Endothelial cell of umbilical vein (primary cell): ENCODE data around the gene MKNK1. TPM values are rescaled to one million over a fixed set of nuclear protein-coding genes. Genes with fewer than 3 reads are reported as not detected.

Experiments
- BruUV-seq: library from RNA; stranded (reverse); fragments of 400-500 nt; replicated peaks from 2 replicates; lab custom pipeline; 2021; lab: Mats Ljungman, UMichigan
- CTCF ChIA-PET: fragments of 300-600, 350-600 bp; sonication (Branson Sonifier 250); formaldehyde crosslinking; loops from one replicate; lab custom pipeline; 2021; ENCODE audit warnings: antibody characterized with exemption, inconsistent platforms; lab: Charles Lee
- POLR2A ChIA-PET: fragments of 300-600, 350-600 bp; sonication (Branson Sonifier 250); formaldehyde crosslinking; loops from one replicate; lab custom pipeline; 2021; ENCODE audit warnings: antibody characterized with exemption, inconsistent platforms; lab: Charles Lee
- DNase-seq: peaks from one replicate; pipeline ENCODE4 v3.0.0-alpha.2; 2011; ENCODE audit warnings: low read depth, low spot score
- FAIRE-seq: peaks from 2 replicates; lab custom pipeline; 2011; peaks lifted over from hg19 to GRCh38; lab: Jason Lieb, UNC
- H2AFZ ChIP-seq: 2 replicates; pipeline ENCODE4 v1.6.0; 2012; ENCODE audit warnings: low read depth, low read length, control low read depth, inconsistent platforms
- H3K27ac ChIP-seq: 2 replicates; pipeline ENCODE4 v1.5.1; 2011; ENCODE audit warnings: low read depth, mild to moderate bottlenecking, control low read depth, low read length, moderate library complexity; ENCODE audit not compliant: insufficient read depth
- H3K27me3 ChIP-seq, 2 experiments: 2 replicates each; pipeline versions ENCODE4 v1.6.0 to v1.6.1; 2011; ENCODE audit warnings: low read length in 2 of 2, mixed read lengths in 1 of 2; ENCODE audit not compliant: control insufficient read depth in 2 of 2, insufficient read depth in 2 of 2
- H3K36me3 ChIP-seq, 2 experiments: 2 replicates in 1 of 2; 3 replicates in 1 of 2; pipeline ENCODE4 v1.5.1; 2011; ENCODE audit warnings: low read length in 2 of 2, mild to moderate bottlenecking in 1 of 2, moderate library complexity in 1 of 2; ENCODE audit not compliant: control insufficient read depth in 2 of 2, insufficient read depth in 2 of 2; ENCODE audit errors: extremely low read depth in 1 of 2
- H3K4me1 ChIP-seq: 3 replicates; pipeline ENCODE4 v1.5.1; 2011; ENCODE audit warnings: mild to moderate bottlenecking, low read length; ENCODE audit not compliant: control insufficient read depth, insufficient read depth; ENCODE audit errors: extremely low read depth
- H3K4me2 ChIP-seq: 2 replicates; pipeline ENCODE4 v1.6.1; 2011; ENCODE audit warnings: low read length, control low read depth, mixed read lengths; ENCODE audit not compliant: insufficient read depth
- H3K4me3 ChIP-seq, 3 experiments: fragments of 200-600 bp in 1 of 3; sonication (generic), shearing (Covaris generic) in 1 of 3; replicated peaks in 1 of 3; 2 replicates each; pipeline ENCODE4 v1.5.1; 2011 to 2016; ENCODE audit warnings: control low read depth in 3 of 3, low read length in 3 of 3, mild to moderate bottlenecking in 2 of 3, inconsistent platforms in 1 of 3, low read depth in 1 of 3, moderate library complexity in 1 of 3; ENCODE audit not compliant: insufficient read depth in 1 of 3
- H3K79me2 ChIP-seq: 2 replicates; pipeline ENCODE4 v1.6.0; 2012; ENCODE audit warnings: low read length, inconsistent platforms; ENCODE audit not compliant: control insufficient read depth, insufficient read depth
- H3K9ac ChIP-seq: replicated peaks from 2 replicates; pipeline ENCODE3; 2011; ENCODE audit warnings: low read length, control low read depth; ENCODE audit not compliant: insufficient read depth; ENCODE audit errors: extremely low read depth
- H3K9me1 ChIP-seq: replicated peaks from 3 replicates; pipeline ENCODE4 v1.6.0; 2011; ENCODE audit warnings: mild to moderate bottlenecking, low read length; ENCODE audit not compliant: control insufficient read depth, insufficient read depth; ENCODE audit errors: extremely low read depth
- H3K9me3 ChIP-seq: replicated peaks from 2 replicates; pipeline ENCODE4 v1.5.1; 2012; ENCODE audit warnings: low read length, inconsistent platforms; ENCODE audit not compliant: control insufficient read depth, insufficient read depth
- H4K20me1 ChIP-seq: replicated peaks from 2 replicates; pipeline ENCODE3; 2011; ENCODE audit warnings: mild to moderate bottlenecking, low read length; ENCODE audit not compliant: control insufficient read depth, insufficient read depth; ENCODE audit errors: extremely low read depth
- EZH2 ChIP-seq: IDR thresholded peaks from 2 replicates; pipeline ENCODE4 v1.6.1; 2012; ENCODE audit warnings: borderline replicate concordance, low read depth, mild to moderate bottlenecking, moderate library complexity, low read length, inconsistent platforms; ENCODE audit not compliant: severe bottlenecking
- FOS ChIP-seq: IDR thresholded peaks from 2 replicates; pipeline ENCODE4 v1.6.1; 2011; ENCODE audit warnings: mild to moderate bottlenecking, low read length, moderate library complexity, borderline replicate concordance; ENCODE audit not compliant: insufficient read depth
- GATA2 ChIP-seq: IDR thresholded peaks from 2 replicates; pipeline ENCODE4 v1.7.0; 2011; ENCODE audit warnings: low read depth, mild to moderate bottlenecking, moderate library complexity, mixed read lengths, low read length; ENCODE audit not compliant: insufficient read length, insufficient read depth
- JUN ChIP-seq: IDR thresholded peaks from 2 replicates; pipeline ENCODE4 v1.6.1; 2011; ENCODE audit warnings: borderline replicate concordance, low read depth; ENCODE audit not compliant: insufficient read length, insufficient read depth
- MYC ChIP-seq: IDR thresholded peaks from one replicate; pipeline ENCODE4 v1.6.1; 2011; ENCODE audit warnings: mild to moderate bottlenecking, low read depth, low read length
- POLR2A ChIP-seq: IDR thresholded peaks from 2 replicates; pipeline ENCODE4 v1.6.1; 2012; ENCODE audit warnings: low read depth, mild to moderate bottlenecking, control low read depth, low read length
- POLR2AphosphoS5 ChIP-seq: IDR thresholded peaks from 2 replicates; pipeline ENCODE4 v1.6.1; 2012; ENCODE audit warnings: low read depth, mild to moderate bottlenecking, control low read depth, low read length, moderate library complexity; ENCODE audit not compliant: insufficient read depth
- dilution Hi-C: fragments of 300-500 bp; cut with MboI; formaldehyde crosslinking; loops from one replicate; pipeline ENCODE4 v1.15.0; 2019; ENCODE audit warnings: low sequenced_read_pairs; ENCODE audit not compliant: extremely low pct_ligation_motif_present
- intact Hi-C: fragments of 100-400 bp; cut with micrococcal nuclease; formaldehyde crosslinking; loops from one replicate; pipeline ENCODE4 v1.10.0; 2022
- polyA plus RNA-seq, 4 experiments: library from polyadenylated mRNA; depleted of rRNA in 3 of 4; stranded (reverse) in 3 of 4; unstranded in 1 of 4; fragments of >200 nt; gene quantifications; 2 replicates each; pipeline versions ENCODE4 v1.2.1 to v1.2.3, GENCODE V29; 2011 to 2012; ENCODE audit warnings: missing spikeins in 1 of 4
- total RNA-seq: library from RNA; stranded (reverse); gene quantifications from 2 replicates; pipeline ENCODE4 v1.2.3, GENCODE V29; 2021
- TF ChIP-seq, protein P1 (sequence below): IDR thresholded peaks from 2 replicates; pipeline ENCODE4 v1.6.1; 2011; ENCODE audit not compliant: insufficient read depth, insufficient read length
- TF ChIP-seq, protein P2 (sequence below), 2 donors: IDR thresholded peaks; 1 replicate in 1 of 2; 2 replicates in 1 of 2; pipeline ENCODE4 v1.5.1; 2011; ENCODE audit warnings: low read length in 2 of 2, mild to moderate bottlenecking in 2 of 2, moderate library complexity in 2 of 2, control low read depth in 1 of 2, inconsistent platforms in 1 of 2, low read depth in 1 of 2; ENCODE audit not compliant: insufficient read depth in 1 of 2; ENCODE audit errors: extremely low read depth in 1 of 2

MKNK1 gene
- total and polyA plus RNA-seq, 2 donors (not counting 3 experiments of a cell fraction or from before 2014, with no cell fraction given): 32.9 to 42.6 TPM

DNA sequence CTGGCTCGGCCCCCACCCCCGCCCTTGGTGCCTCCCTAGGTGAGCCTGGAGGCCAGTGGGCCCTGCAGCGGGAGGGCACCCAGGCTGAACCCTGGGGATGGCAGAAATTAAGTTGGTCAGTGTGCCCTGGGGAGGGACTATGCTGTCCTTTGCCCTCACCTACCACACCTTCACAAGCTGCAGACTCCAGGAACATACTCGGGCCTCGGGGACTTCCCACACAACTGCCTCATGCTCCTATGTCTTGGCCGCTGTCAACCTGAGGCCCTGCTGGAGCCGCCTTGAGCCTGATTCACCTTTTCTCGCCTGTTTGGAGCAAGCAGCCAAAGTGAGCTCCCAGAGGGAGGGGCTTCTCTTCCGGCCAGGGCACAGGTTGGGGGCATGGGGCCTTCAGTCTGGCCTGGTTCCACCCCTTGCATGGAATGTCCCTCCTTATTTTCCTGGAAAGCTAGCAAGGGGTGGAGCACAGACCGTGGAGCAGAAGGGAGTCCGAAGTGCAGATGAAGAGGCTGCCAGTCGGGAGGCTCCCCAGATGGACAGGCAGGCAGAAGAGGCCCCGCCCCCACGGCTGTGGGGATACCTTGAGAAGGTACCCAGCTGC is 77.3 kb downstream of the MKNK1 start:
- H3K79me2 ChIP-seq: no peaks in the 10 kb centered on the region
- H3K27ac ChIP-seq: no peak overlapping the region
- H3K9me3 ChIP-seq: no peaks in the 10 kb centered on the region
- no peak overlapping the region for H3K4me2 ChIP-seq
- H3K36me3 ChIP-seq: no peaks in the 10 kb centered on the region
- no TSS peak for BruUV-seq
- TF ChIP-seq EZH2 (no peak), FOS (no peak), POLR2AphosphoS5 (no peak), MYC (no peak), POLR2A (no peak), GATA2 (no peak), JUN (no peak)
- TF ChIP-seq, protein P1, sequence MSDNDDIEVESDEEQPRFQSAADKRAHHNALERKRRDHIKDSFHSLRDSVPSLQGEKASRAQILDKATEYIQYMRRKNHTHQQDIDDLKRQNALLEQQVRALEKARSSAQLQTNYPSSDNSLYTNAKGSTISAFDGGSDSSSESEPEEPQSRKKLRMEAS: no peak
- TF ChIP-seq, protein P2, sequence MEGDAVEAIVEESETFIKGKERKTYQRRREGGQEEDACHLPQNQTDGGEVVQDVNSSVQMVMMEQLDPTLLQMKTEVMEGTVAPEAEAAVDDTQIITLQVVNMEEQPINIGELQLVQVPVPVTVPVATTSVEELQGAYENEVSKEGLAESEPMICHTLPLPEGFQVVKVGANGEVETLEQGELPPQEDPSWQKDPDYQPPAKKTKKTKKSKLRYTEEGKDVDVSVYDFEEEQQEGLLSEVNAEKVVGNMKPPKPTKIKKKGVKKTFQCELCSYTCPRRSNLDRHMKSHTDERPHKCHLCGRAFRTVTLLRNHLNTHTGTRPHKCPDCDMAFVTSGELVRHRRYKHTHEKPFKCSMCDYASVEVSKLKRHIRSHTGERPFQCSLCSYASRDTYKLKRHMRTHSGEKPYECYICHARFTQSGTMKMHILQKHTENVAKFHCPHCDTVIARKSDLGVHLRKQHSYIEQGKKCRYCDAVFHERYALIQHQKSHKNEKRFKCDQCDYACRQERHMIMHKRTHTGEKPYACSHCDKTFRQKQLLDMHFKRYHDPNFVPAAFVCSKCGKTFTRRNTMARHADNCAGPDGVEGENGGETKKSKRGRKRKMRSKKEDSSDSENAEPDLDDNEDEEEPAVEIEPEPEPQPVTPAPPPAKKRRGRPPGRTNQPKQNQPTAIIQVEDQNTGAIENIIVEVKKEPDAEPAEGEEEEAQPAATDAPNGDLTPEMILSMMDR (IDR thresholded peaks at IDR 0.05; ENCODE audit: extremely low read depth in 1 of 2, insufficient read depth in 1 of 2, low read depth in 1 of 2, low read length in 2 of 2): no peak
- no peaks in the 10 kb centered on the region for H4K20me1 ChIP-seq
- no peaks in the 10 kb centered on the region for H3K4me1 ChIP-seq
- intact Hi-C loops (no loop called here), dilution Hi-C loops (no loop called here)
- no peak overlapping the region for H2AFZ ChIP-seq
- H3K9me1 ChIP-seq: no peaks in the 10 kb centered on the region
- H3K27me3 ChIP-seq: peaks cover 54 to 59% of the 10 kb centered on the region in 2 experiments
- CTCF ChIA-PET: interaction anchor here (0.6 to 6.5 kb wide), 15 partner anchors 9 to 125 kb away, joined by 3 to 165 read pairs (median 8); a partner anchor contains a TSS
- H3K4me3 ChIP-seq: no peak overlapping the region
- FAIRE-seq: no peak
- H3K9ac ChIP-seq: no peak overlapping the region
- POLR2A ChIA-PET: no interaction called here
- DNase-seq: no peak
